Measurements from ENCODE around the gene ACVR2B. TPM values are rescaled to one million over a fixed set of nuclear protein-coding genes. Genes with fewer than 3 reads are reported as not detected.

ACVR2B gene
- total and polyA plus RNA-seq, 2 of the 13 experiments (the other 11 are each of a cell fraction or from before 2014, with no cell fraction given): 10.0 to 12.7 TPM

- no peak for TF ChIP-seq ZBTB42 (CRISPR knock-in tag; IDR thresholded peaks at IDR 0.05)
Observed at GRCh38 chr3:38488949-38489348, 35.3 kb downstream of the ACVR2B start (continued).

GRCh38 chr3:38489766-38490165, 36.1 kb downstream of the ACVR2B start:
- ChIA-PET POLR2A (no interaction called here), CTCF (ENCODE audit: low intra/inter-chr PET ratio, low total read pairs) (no interaction called here)
- no peak overlapping the region for H3K9ac ChIP-seq (ENCODE audit: insufficient read depth, low read depth, low read length)
- no peaks in the 10 kb centered on the region for H4K20me1 ChIP-seq (ENCODE audit: insufficient read depth, low read length)
- H3K27ac ChIP-seq (ENCODE audit: extremely low read length, insufficient read depth, low read length): no peak overlapping the region
- no TSS peak for BruUV-seq (replicated peaks)
- no peak overlapping the region for H3K4me2 ChIP-seq (ENCODE audit: low read depth, low read length)
- ATAC-seq (no peak), DNase-seq (ENCODE audit: low spot score) (no peak), FAIRE-seq (no peak)
- intact Hi-C loops (cut with micrococcal nuclease; ENCODE audit: unreplicated experiment) (no loop called here), in situ Hi-C loops (cut with HindIII; ENCODE audit: extremely low pct_ligation_motif_present, low pct_unique_long_range_greater_than_20kb) (no loop called here)
- WGBS (ENCODE audit: low lambda C conversion rate): 100% methylated on average over 2 of the region's 2 CpGs
- H3K27me3 ChIP-seq (ENCODE audit: control insufficient read depth in 1 of 2, insufficient read depth in 2 of 2, low read length in 2 of 2): no peaks in the 10 kb centered on the region
- no peaks in the 10 kb centered on the region for H3K9me3 ChIP-seq (ENCODE audit: low read length)
- no peaks in the 10 kb centered on the region for H3K79me2 ChIP-seq (ENCODE audit: insufficient read depth, low read length)
- no peak overlapping the region for H3K4me3 ChIP-seq (replicated peaks in 1 of 3; ENCODE audit: insufficient read depth in 1 of 3, low read depth in 2 of 3, low read length in 3 of 3)
- H3K4me1 ChIP-seq (ENCODE audit: insufficient read depth, low read length): no peaks in the 10 kb centered on the region
- TF ChIP-seq KLF12 (CRISPR knock-in tag; IDR thresholded peaks at IDR 0.05; ENCODE audit: borderline replicate concordance) (no peak), ZNF460 (CRISPR knock-in tag; IDR thresholded peaks at IDR 0.05; ENCODE audit: borderline replicate concordance) (no peak), ZFP36 (IDR thresholded peaks at IDR 0.05; ENCODE audit: borderline replicate concordance, low read depth, low read length, partially characterized antibody) (no peak), SPEN (CRISPR knock-in tag; IDR thresholded peaks at IDR 0.05; ENCODE audit: low read depth) (no peak), TMF1 (CRISPR knock-in tag; IDR thresholded peaks at IDR 0.05; ENCODE audit: low read depth) (no peak), RERE (CRISPR knock-in tag; IDR thresholded peaks at IDR 0.05; ENCODE audit: low read depth) (no peak)
- H2AFZ ChIP-seq (ENCODE audit: low read length): no peak overlapping the region
- peaks cover 5 to 6% of the 10 kb centered on the region in 2 experiments; a peak in 4 of 5 replicates for H3K36me3 ChIP-seq (replicated peaks in 1 of 2; ENCODE audit: control insufficient read depth in 1 of 2, insufficient read depth in 2 of 2, low read length in 2 of 2)

Measured in HepG2 (cell line).